Measurements from ENCODE around the gene MTO1. TPM values are rescaled to one million over a fixed set of nuclear protein-coding genes. Genes with fewer than 3 reads are reported as not detected.

Gene MTO1, protein sequence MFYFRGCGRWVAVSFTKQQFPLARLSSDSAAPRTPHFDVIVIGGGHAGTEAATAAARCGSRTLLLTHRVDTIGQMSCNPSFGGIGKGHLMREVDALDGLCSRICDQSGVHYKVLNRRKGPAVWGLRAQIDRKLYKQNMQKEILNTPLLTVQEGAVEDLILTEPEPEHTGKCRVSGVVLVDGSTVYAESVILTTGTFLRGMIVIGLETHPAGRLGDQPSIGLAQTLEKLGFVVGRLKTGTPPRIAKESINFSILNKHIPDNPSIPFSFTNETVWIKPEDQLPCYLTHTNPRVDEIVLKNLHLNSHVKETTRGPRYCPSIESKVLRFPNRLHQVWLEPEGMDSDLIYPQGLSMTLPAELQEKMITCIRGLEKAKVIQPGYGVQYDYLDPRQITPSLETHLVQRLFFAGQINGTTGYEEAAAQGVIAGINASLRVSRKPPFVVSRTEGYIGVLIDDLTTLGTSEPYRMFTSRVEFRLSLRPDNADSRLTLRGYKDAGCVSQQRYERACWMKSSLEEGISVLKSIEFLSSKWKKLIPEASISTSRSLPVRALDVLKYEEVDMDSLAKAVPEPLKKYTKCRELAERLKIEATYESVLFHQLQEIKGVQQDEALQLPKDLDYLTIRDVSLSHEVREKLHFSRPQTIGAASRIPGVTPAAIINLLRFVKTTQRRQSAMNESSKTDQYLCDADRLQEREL
- total RNA-seq, result 19.2 and 26.9 TPM in 2 replicates

DNA sequence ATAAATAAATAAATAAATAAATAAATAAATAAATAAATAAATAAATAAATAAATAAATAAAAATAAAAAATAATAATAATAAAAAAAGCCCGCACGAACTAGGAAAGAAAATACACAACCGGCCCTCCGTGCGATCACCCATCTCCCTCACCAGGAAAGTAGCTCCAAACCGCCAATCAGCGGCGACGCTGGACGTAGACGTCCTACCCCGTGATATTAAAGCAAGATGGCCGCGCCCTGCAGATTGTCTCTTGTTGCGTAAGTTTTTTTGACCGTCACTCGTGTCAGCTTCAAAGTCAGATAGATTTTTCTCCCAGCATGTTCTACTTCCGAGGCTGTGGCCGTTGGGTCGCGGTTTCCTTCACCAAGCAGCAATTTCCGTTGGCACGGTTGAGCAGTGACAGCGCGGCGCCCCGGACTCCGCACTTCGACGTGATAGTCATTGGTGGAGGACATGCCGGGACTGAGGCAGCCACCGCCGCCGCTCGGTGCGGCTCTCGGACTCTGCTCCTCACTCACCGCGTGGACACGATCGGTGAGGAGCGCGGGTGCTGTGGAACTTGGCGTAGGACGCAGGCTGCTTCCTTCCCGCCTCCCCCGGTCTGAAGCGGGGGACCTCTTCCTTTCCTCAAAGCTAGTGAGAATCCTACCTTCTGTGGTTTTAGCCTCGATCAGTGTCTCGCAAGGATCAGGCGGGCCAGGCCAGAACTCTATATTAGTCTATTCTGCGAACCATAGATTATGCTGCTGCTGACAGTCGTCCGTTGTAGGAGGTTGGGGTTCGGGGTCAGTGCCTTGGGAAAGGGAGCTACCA lies at the start of gene MTO1:
TSS of gene MTO1 (plus strand) at position 201 of the 814 bp plus-strand sequence. CDS start at position 319, 118 bp downstream.

DNA sequence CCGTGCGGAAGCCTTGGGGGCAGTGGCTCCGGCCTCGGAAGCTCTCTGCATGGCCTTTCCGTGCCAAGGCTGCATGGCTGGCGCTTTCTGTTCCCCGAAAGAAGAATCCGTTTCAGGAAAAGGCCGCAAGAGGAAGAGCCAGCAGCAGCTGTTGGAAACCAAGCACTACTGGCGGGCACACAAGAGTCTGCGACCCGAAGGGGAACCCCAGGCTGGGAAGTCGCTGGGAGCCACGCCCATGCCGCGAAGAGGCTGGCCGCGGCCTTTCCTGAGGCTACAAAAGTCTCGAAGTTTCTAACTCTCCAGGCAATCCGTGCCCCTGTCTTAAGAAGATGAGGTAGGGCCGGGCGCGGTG lies 9.5 kb upstream of the MTO1 start, which contains the start of gene CGAS:
TSS of gene CGAS (minus strand) at position 191 of the 355 bp plus-strand sequence. CDS start at position 75, 116 bp downstream.

DNA sequence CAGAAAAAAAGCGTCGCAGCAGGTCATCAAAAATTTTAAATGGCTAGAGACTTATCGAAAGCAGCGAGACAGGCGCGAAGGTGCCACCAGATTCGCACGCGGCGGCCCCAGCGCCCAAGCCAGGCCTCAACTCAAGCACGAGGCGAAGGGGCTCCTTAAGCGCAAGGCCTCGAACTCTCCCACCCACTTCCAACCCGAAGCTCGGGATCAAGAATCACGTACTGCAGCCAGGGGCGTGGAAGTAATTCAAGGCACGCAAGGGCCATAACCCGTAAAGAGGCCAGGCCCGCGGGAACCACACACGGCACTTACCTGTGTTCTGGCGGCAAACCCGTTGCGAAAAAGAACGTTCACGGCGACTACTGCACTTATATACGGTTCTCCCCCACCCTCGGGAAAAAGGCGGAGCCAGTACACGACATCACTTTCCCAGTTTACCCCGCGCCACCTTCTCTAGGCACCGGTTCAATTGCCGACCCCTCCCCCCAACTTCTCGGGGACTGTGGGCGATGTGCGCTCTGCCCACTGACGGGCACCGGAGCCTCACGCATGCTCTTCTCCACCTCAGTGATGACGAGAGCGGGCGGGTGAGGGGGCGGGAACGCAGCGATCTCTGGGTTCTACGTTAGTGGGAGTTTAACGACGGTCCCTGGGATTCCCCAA lies 59.3 kb downstream of the MTO1 start, which contains the start of gene EEF1A1:
TSS of gene EEF1A1 (minus strand) at position 345 of the 663 bp plus-strand sequence. CDS start 1,006 bp downstream, outside the sequence.

Other genes with a start within 250 kb of the MTO1 start
- gene KHDC1L, start 236.2 kb upstream of the MTO1 start, total RNA-seq, result not detected in 2 replicates
- 1.9 and 2.0 TPM in 2 replicates for gene KHDC1, start 198.5 kb upstream of the MTO1 start, total RNA-seq
- not detected in 2 replicates for gene DPPA5, start 107.5 kb upstream of the MTO1 start, total RNA-seq
- gene KHDC3L, start 99.1 kb upstream of the MTO1 start, total RNA-seq, result not detected in 2 replicates
- not detected in 2 replicates for gene OOEP, start 91.8 kb upstream of the MTO1 start, total RNA-seq
- 0.65 and 1.5 TPM in 2 replicates for gene DDX43, start 66.9 kb upstream of the MTO1 start, total RNA-seq
- 7.8 and 13.5 TPM in 2 replicates for gene CGAS, start 9.4 kb upstream of the MTO1 start, total RNA-seq
- 12,458 and 24,213 TPM in 2 replicates for gene EEF1A1, start 59.3 kb downstream of the MTO1 start, total RNA-seq
- 15.6 and 20.8 TPM in 2 replicates for gene SLC17A5, start 192.3 kb downstream of the MTO1 start, total RNA-seq
- 34.0 and 35.1 TPM in 2 replicates for gene CD109, start 234.5 kb downstream of the MTO1 start, total RNA-seq